K562 (cell line): Measurements from ENCODE around the gene TOMT. TPM values are rescaled to one million over a fixed set of nuclear protein-coding genes. Genes with fewer than 3 reads are reported as not detected.

Experiments
- ARHGAP35 ChIP-seq: fragments of 450-650 bp; IDR thresholded peaks from 2 replicates; pipeline ENCODE4 v1.6.1; 2018; ENCODE audit not compliant: partially characterized antibody
- ARID3A ChIP-seq: IDR thresholded peaks from 2 replicates; pipeline ENCODE4 v1.6.1; 2012; ENCODE audit warnings: low read depth, low read length, improper control_type of control experiment, borderline replicate concordance
- CBFA2T3 ChIP-seq: fragments of 450-650 bp; IDR thresholded peaks from 2 replicates; pipeline ENCODE4 v1.6.1; 2017
- CBFB ChIP-seq: sonication (generic); formaldehyde crosslinking; IDR thresholded peaks from 2 replicates; pipeline ENCODE4 v1.4.0; 2020; ENCODE audit warnings: mild to moderate bottlenecking, missing genetic modification reagents
- CEBPG ChIP-seq, 3 experiments: fragments of 200-800 bp in 1 of 3; sonication (Bioruptor generic) in 1 of 3; sonication (generic) in 1 of 3; formaldehyde crosslinking in 1 of 3; IDR thresholded peaks in 2 of 3; conservative IDR thresholded peaks in 1 of 3; 2 replicates each; pipeline versions ENCODE4 v1.6.1 to v1.8.0; 2016 to 2022; ENCODE audit warnings: missing compliant biosample characterization in 2 of 3, missing genetic modification characterization in 2 of 3, mild to moderate bottlenecking in 1 of 3, missing genetic modification reagents in 1 of 3
- CTCF ChIP-seq, 3 experiments: IDR thresholded peaks in 2 of 3; conservative IDR thresholded peaks in 1 of 3; 2 replicates each; pipeline ENCODE4 v1.5.1; 2011 to 2012; ENCODE audit warnings: low read length in 3 of 3, mild to moderate bottlenecking in 3 of 3, control low read depth in 2 of 3, improper control_type of control experiment in 1 of 3, inconsistent platforms in 1 of 3, low read depth in 1 of 3, mixed read lengths in 1 of 3, moderate library complexity in 1 of 3; ENCODE audit not compliant: insufficient read depth in 2 of 3
- CXXC5 ChIP-seq: fragments of 250-450 bp; sonication (Bioruptor Pico); IDR thresholded peaks from 2 replicates; pipeline ENCODE4 v1.8.0; 2022; ENCODE audit warnings: inconsistent platforms, mild to moderate bottlenecking, moderate library complexity
- ELF2 ChIP-seq: fragments of 250-450 bp; sonication (Bioruptor Pico); IDR thresholded peaks from 2 replicates; pipeline ENCODE4 v1.5.0; 2021; ENCODE audit warnings: mild to moderate bottlenecking
- FOXK2 ChIP-seq, 2 experiments: fragments of 450-650 bp; IDR thresholded peaks in 1 of 2; conservative IDR thresholded peaks in 1 of 2; 2 replicates each; pipeline ENCODE4 v1.6.1; 2016; ENCODE audit warnings: low read depth in 2 of 2, mild to moderate bottlenecking in 1 of 2
- PHF20 ChIP-seq: fragments of 450-650 bp; IDR thresholded peaks from 2 replicates; pipeline ENCODE4 v1.6.1; 2018; ENCODE audit not compliant: partially characterized antibody
- PHTF2 ChIP-seq: fragments of 250-450 bp; sonication (Bioruptor Pico); IDR thresholded peaks from 2 replicates; pipeline ENCODE4 v1.5.0; 2021; ENCODE audit warnings: mild to moderate bottlenecking
- POLR2AphosphoS5 ChIP-seq: IDR thresholded peaks from 2 replicates; pipeline ENCODE4 v1.6.1; 2011; ENCODE audit warnings: mild to moderate bottlenecking, low read depth, low read length, moderate library complexity; ENCODE audit not compliant: control insufficient read depth, insufficient read depth
- RCOR1 ChIP-seq, 2 experiments: IDR thresholded peaks; 2 replicates each; pipeline ENCODE4 v1.6.1; 2012; ENCODE audit warnings: low read depth in 2 of 2, low read length in 2 of 2, borderline replicate concordance in 1 of 2, improper control_type of control experiment in 1 of 2
- TEAD4 ChIP-seq, 2 experiments: sonication (generic) in 1 of 2; formaldehyde crosslinking in 1 of 2; IDR thresholded peaks; 2 replicates each; pipeline versions ENCODE4 v1.6.1 to v1.8.0; 2012 to 2022; ENCODE audit warnings: borderline replicate concordance in 1 of 2, inconsistent platforms in 1 of 2, low read length in 1 of 2, mild to moderate bottlenecking in 1 of 2, missing genetic modification reagents in 1 of 2
- ZBTB26 ChIP-seq: fragments of 450-650 bp; formaldehyde crosslinking; IDR thresholded peaks from 2 replicates; pipeline ENCODE4 v1.4.0; 2022; ENCODE audit warnings: missing genetic modification characterization
- ZBTB8A ChIP-seq: fragments of 450-650 bp; IDR thresholded peaks from 2 replicates; pipeline ENCODE4 v1.6.1; 2018; ENCODE audit warnings: mild to moderate bottlenecking, moderate library complexity; ENCODE audit not compliant: partially characterized antibody
- ZNF395 ChIP-seq: fragments of 200-800 bp; sonication (Bioruptor generic); IDR thresholded peaks from 2 replicates; pipeline ENCODE4 v1.6.1; 2017; ENCODE audit warnings: missing genetic modification characterization, missing compliant biosample characterization
- ZNF586 ChIP-seq: fragments of 450-650 bp; formaldehyde crosslinking; conservative IDR thresholded peaks from 2 replicates; pipeline ENCODE4 v1.4.0; 2020; ENCODE audit warnings: mild to moderate bottlenecking, moderate library complexity
- ZNF75A ChIP-seq: fragments of 450-650 bp; formaldehyde crosslinking; IDR thresholded peaks from 2 replicates; pipeline ENCODE4 v1.4.0; 2020; ENCODE audit warnings: mild to moderate bottlenecking
- ZNF766 ChIP-seq: fragments of 200-800 bp; sonication (Bioruptor generic); conservative IDR thresholded peaks from 2 replicates; pipeline ENCODE4 v1.6.1; 2016; ENCODE audit warnings: missing genetic modification characterization, missing compliant biosample characterization
- ZNF780A ChIP-seq: fragments of 250-450 bp; sonication (Bioruptor Pico); IDR thresholded peaks from 2 replicates; pipeline ENCODE4 v1.5.0; 2021; ENCODE audit warnings: mild to moderate bottlenecking
- polyA plus RNA-seq, 8 experiments: library from polyadenylated mRNA; depleted of rRNA in 4 of 8; stranded (reverse) in 5 of 8; unstranded in 3 of 8; fragments of >200 nt; fragmentation: Nextera tagmentation in 2 of 8; fragmentation: Illumina TruSeq in 1 of 8; extraction: Ambion mirVana in 2 of 8; extraction: Trizol in 1 of 8; gene quantifications; 2 replicates each; pipeline versions ENCODE4 v1.2.1 to v1.2.3, GENCODE V29; 2011 to 2014; ENCODE audit warnings: inconsistent platforms in 1 of 8, missing spikeins in 1 of 8
- total RNA-seq, 7 experiments: library from RNA; depleted of rRNA in 6 of 7; stranded (reverse); fragments of >200 nt in 6 of 7; fragmentation: Illumina TruSeq in 2 of 7; extraction: Trizol in 2 of 7; gene quantifications; 2 replicates each; pipeline versions ENCODE4 v1.2.1 to v1.2.3, GENCODE V29; 2011 to 2021; ENCODE audit warnings: low replicate concordance in 1 of 7

TOMT gene
- total and polyA plus RNA-seq, 9 of the 15 experiments (the other 6 are each of a cell fraction or from before 2014, with no cell fraction given): not detected

- TF ChIP-seq ARID3A: no peak
- no peak for TF ChIP-seq ZNF75A (CRISPR knock-in tag)
- no peak for TF ChIP-seq CXXC5 (CRISPR knock-in tag)
- TF ChIP-seq ZNF780A: no peak
- TF ChIP-seq RCOR1 (IDR thresholded peaks at IDR 0.05; ENCODE audit: borderline replicate concordance in 1 of 2, low read depth in 2 of 2, low read length in 2 of 2): no peak
- no peak for TF ChIP-seq POLR2AphosphoS5
- TF ChIP-seq ZBTB26 (CRISPR knock-in tag): no peak
- peak; percentile 58; the same call in 1 of the 2 replicates for TF ChIP-seq ZNF766 (CRISPR knock-in tag)
- no peak for TF ChIP-seq CEBPG (CRISPR knock-in tag; IDR thresholded peaks at IDR 0.05)
- no peak for TF ChIP-seq CEBPG (tag; conservative IDR thresholded peaks at IDR 0.05 in 1 of 2, IDR thresholded peaks at IDR 0.05 in 1 of 2)
- no peak for TF ChIP-seq PHF20
- no peak for TF ChIP-seq ZBTB8A
- TF ChIP-seq PHTF2 (CRISPR knock-in tag): no peak
- no peak for TF ChIP-seq ZNF395
- TF ChIP-seq FOXK2 (conservative IDR thresholded peaks at IDR 0.05 in 1 of 2, IDR thresholded peaks at IDR 0.05 in 1 of 2; ENCODE audit: low read depth in 2 of 2): no peak
- no peak for TF ChIP-seq ZNF586 (CRISPR knock-in tag)
- TF ChIP-seq TEAD4 (IDR thresholded peaks at IDR 0.05; ENCODE audit: low read length): no peak
- TF ChIP-seq TEAD4 (CRISPR knock-in tag; IDR thresholded peaks at IDR 0.05; ENCODE audit: borderline replicate concordance): no peak
- 0 out of 2 replicates have a peak, but pooled peaks have one; percentile 32 for TF ChIP-seq ELF2
- TF ChIP-seq ARHGAP35: no peak
- no peak for TF ChIP-seq CBFB (CRISPR knock-in tag)
- TF ChIP-seq CTCF (IDR thresholded peaks at IDR 0.05 in 2 of 3, conservative IDR thresholded peaks at IDR 0.05 in 1 of 3; ENCODE audit: insufficient read depth in 2 of 3, low read depth in 1 of 3, low read length in 3 of 3): peak; percentile 39 to 61 (median 52); a peak in 4 of 6 replicates
- no peak for TF ChIP-seq CBFA2T3
Measured at GRCh38 chr11:72075109-72075508, 30.6 kb upstream of the TOMT start (continued).
